Smooth muscle cell (in vitro differentiated cells): ENCODE results near the gene PGBD5. TPM values are rescaled to one million over a fixed set of nuclear protein-coding genes. Genes with fewer than 3 reads are reported as not detected.

Source experiments
- DNase-seq: peaks from one replicate; lab custom pipeline; 2025; ENCODE audit not compliant: unreplicated experiment; lab: John Stamatoyannopoulos, UW
- H2AFZ ChIP-seq: fragments of 200-600 bp; sonication (generic); 2 replicates; pipeline ENCODE4 v1.6.0; 2016; ENCODE audit warnings: antibody characterized with exemption, low read depth, mild to moderate bottlenecking
- H3F3A ChIP-seq: fragments of 200-600 bp; sonication (generic); 2 replicates; pipeline ENCODE4 v1.6.0; 2017; ENCODE audit warnings: antibody characterized with exemption, low read depth
- H3K27ac ChIP-seq: fragments of 200-600 bp; sonication (generic); 2 replicates; pipeline ENCODE4 v1.5.1; 2016; ENCODE audit warnings: low read depth, mild to moderate bottlenecking
- H3K27me3 ChIP-seq: fragments of 200-600 bp; sonication (generic); 2 replicates; pipeline ENCODE4 v1.6.1; 2016; ENCODE audit warnings: low read depth, mild to moderate bottlenecking
- H3K36me3 ChIP-seq: fragments of 200-600 bp; sonication (generic); 2 replicates; pipeline ENCODE4 v1.5.1; 2016; ENCODE audit warnings: low read depth
- H3K4me1 ChIP-seq: fragments of 200-600 bp; sonication (generic); 2 replicates; pipeline ENCODE4 v1.5.1; 2016; ENCODE audit warnings: low read depth
- H3K4me2 ChIP-seq: fragments of 200-600 bp; sonication (generic); 2 replicates; pipeline ENCODE4 v1.6.0; 2016; ENCODE audit warnings: mild to moderate bottlenecking
- H3K4me3 ChIP-seq: fragments of 200-600 bp; sonication (generic); 2 replicates; pipeline ENCODE4 v1.5.1; 2016; ENCODE audit warnings: mild to moderate bottlenecking
- H3K79me2 ChIP-seq: fragments of 200-600 bp; sonication (generic); 2 replicates; pipeline ENCODE4 v1.6.0; 2016; ENCODE audit warnings: low read depth, mild to moderate bottlenecking
- H3K9ac ChIP-seq: fragments of 200-600 bp; sonication (generic); 2 replicates; pipeline ENCODE4 v1.6.0; 2016; ENCODE audit warnings: low read depth
- H3K9me3 ChIP-seq: fragments of 200-600 bp; sonication (generic); replicated peaks from 2 replicates; pipeline ENCODE4 v1.5.1; 2016; ENCODE audit warnings: low read depth
- H4K20me1 ChIP-seq: fragments of 200-600 bp; sonication (generic); 2 replicates; pipeline ENCODE4 v1.6.0; 2016; ENCODE audit warnings: low read depth
- CTCF ChIP-seq: fragments of 200-600 bp; sonication (generic); IDR thresholded peaks from 2 replicates; pipeline ENCODE4 v1.5.1; 2017; ENCODE audit warnings: borderline replicate concordance, mild to moderate bottlenecking, antibody characterized with exemption; ENCODE audit not compliant: insufficient read depth, poor library complexity, severe bottlenecking
- WGBS: methylation state at CpG from one replicate; pipeline ENCODE4 v1.1.7; 2016; ENCODE audit warnings: low lambda C conversion rate; 5-methylcytosine and 5-hydroxymethylcytosine counted together
- polyA plus RNA-seq: library from polyadenylated mRNA; unstranded; fragments of >200 nt; fragmentation: Nextera tagmentation; extraction: Ambion mirVana; gene quantifications from 2 replicates; pipeline ENCODE4 v1.2.1, GENCODE V29; 2016
- total RNA-seq: library from RNA; depleted of rRNA; stranded (reverse); fragments of >200 nt; gene quantifications from 2 replicates; pipeline ENCODE4 v1.2.3, GENCODE V29; 2014

The PGBD5 gene
- total and polyA plus RNA-seq, 2 experiments from 2014 or later: 0.83 to 0.94 TPM

- H3K27ac ChIP-seq: no peak overlapping the region
- no peaks in the 10 kb centered on the region for H3F3A ChIP-seq
- H3K4me1 ChIP-seq: no peaks in the 10 kb centered on the region
- H3K79me2 ChIP-seq: no peaks in the 10 kb centered on the region
- no peak overlapping the region for H3K9ac ChIP-seq
- no peak overlapping the region for H2AFZ ChIP-seq
- no peaks in the 10 kb centered on the region for H3K9me3 ChIP-seq
- DNase-seq: no peak
- H4K20me1 ChIP-seq: no peaks in the 10 kb centered on the region
- no peak overlapping the region for H3K4me3 ChIP-seq
- no peaks in the 10 kb centered on the region for H3K36me3 ChIP-seq
- WGBS: 79% methylated on average over 13 of the region's 13 CpGs
- no peak for TF ChIP-seq CTCF
- no peak overlapping the region for H3K4me2 ChIP-seq
- H3K27me3 ChIP-seq: no peaks in the 10 kb centered on the region
Observed at GRCh38 chr1:230350208-230350921, 75.8 kb downstream of the PGBD5 start.

GRCh38 chr1:230349020-230349393 lies 77.1 kb downstream of the PGBD5 start:
- WGBS: 95% methylated on average over 5 of the region's 5 CpGs
- Histone ChIP-seq H3F3A (no peaks in the 10 kb centered on the region), H3K36me3 (no peaks in the 10 kb centered on the region), H3K9me3 (no peaks in the 10 kb centered on the region), H3K27ac (no peak overlapping the region), H3K27me3 (no peaks in the 10 kb centered on the region), H3K4me1 (no peaks in the 10 kb centered on the region), H3K9ac (no peak overlapping the region), H3K4me3 (no peak overlapping the region), H2AFZ (no peak overlapping the region), H4K20me1 (no peaks in the 10 kb centered on the region), H3K4me2 (no peak overlapping the region), H3K79me2 (no peaks in the 10 kb centered on the region)
- DNase-seq: no peak
- TF ChIP-seq CTCF: no peak

DNA sequence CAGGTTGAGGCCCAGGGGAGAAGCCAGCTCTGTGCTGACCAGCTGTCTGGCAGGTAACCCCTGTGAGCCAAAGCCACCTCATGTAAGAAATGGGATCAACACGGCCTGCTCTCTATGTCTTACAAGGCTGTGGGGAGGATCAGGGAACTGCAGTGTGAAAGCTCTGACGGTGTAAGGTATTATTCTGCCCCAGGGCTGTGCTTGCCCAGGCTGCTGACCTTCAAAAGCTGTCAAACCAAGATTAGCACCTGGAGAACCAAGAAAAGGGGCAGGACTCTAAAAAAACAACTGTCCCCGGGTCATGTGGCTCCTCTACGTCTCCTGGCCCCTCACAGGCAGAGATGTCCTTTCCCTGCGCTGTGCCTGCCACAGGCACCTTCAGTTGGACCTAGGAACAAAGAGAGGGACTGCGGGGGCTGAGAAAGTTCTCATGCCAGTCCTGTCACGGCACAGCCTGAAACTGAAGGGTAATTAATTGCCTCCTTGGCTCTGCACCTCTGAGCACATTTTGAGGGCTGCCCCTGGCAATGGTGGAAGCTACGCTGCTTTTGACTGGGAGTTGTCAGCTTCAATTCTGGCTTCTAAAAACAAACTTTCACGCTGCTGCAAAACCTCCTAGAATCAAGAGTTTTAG lies 77.6 kb downstream of the PGBD5 start:
- Histone ChIP-seq H3F3A (no peaks in the 10 kb centered on the region), H3K4me2 (no peak overlapping the region), H3K27ac (no peak overlapping the region), H4K20me1 (no peaks in the 10 kb centered on the region), H3K9ac (no peak overlapping the region), H3K36me3 (no peaks in the 10 kb centered on the region), H2AFZ (no peak overlapping the region), H3K27me3 (no peaks in the 10 kb centered on the region), H3K79me2 (no peaks in the 10 kb centered on the region), H3K4me3 (no peak overlapping the region), H3K9me3 (no peaks in the 10 kb centered on the region), H3K4me1 (no peaks in the 10 kb centered on the region)
- DNase-seq: no peak
- 86% methylated on average over 9 of the region's 9 CpGs for WGBS
- no peak for TF ChIP-seq CTCF

DNA sequence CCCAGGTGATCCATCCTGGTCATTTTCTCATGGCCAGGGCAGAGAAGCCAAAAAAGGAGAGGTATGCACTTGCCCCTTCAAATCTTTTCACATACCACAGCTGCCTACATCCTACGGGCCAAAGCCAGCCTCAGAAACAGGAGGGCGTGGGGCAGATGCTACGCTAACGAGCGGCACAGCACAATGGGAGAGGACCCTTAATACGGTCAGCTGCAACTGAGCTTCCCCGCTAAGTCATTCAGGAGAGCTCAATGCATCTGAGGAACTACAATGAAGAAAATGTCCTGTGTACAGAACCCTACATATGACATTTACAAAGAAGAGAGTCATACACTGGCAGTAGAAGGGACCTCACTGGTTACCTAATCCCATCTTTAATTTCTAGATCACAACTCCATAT lies 78.2 kb downstream of the PGBD5 start:
- no peak for DNase-seq
- 93% methylated on average over 7 of the region's 7 CpGs for WGBS

More for the DNA sequence above, 78.2 kb downstream of the PGBD5 start:
- Histone ChIP-seq H3K27ac (no peak overlapping the region), H2AFZ (no peak overlapping the region), H3F3A (no peaks in the 10 kb centered on the region), H3K4me3 (no peak overlapping the region), H4K20me1 (no peaks in the 10 kb centered on the region), H3K4me1 (no peaks in the 10 kb centered on the region), H3K4me2 (no peak overlapping the region), H3K36me3 (no peaks in the 10 kb centered on the region), H3K79me2 (no peaks in the 10 kb centered on the region), H3K9ac (no peak overlapping the region), H3K9me3 (no peaks in the 10 kb centered on the region), H3K27me3 (no peaks in the 10 kb centered on the region)
- TF ChIP-seq CTCF: no peak
